GM21717 (cell line): ENCODE data around the gene KLK14.

Experiments
- ATAC-seq: cut with Tn5 transposase; IDR thresholded peaks from one replicate; pipeline ENCODE4 v1.9.1; 2021; ENCODE audit warnings: mild to moderate bottlenecking, moderate library complexity; ENCODE audit not compliant: unreplicated experiment

The KLK14 gene

DNA sequence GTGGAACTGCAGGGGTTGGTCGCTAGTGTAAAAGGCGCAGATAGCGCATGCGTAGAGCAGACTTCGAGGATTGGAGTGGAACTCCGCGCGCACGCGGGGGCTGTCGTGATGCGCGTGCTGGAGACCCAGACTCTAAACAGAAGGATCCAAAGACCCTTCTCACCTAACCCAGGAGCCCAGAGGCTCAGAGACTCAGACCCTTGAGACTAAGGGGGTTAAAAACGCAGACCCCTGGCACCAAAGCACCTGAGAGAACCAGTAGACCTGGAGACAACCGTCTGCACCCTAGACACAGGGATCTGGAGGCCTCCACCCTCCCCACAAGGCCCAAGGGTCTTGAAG, 26.1 kb upstream of the KLK14 start:
- ATAC-seq: peak; percentile 26

DNA sequence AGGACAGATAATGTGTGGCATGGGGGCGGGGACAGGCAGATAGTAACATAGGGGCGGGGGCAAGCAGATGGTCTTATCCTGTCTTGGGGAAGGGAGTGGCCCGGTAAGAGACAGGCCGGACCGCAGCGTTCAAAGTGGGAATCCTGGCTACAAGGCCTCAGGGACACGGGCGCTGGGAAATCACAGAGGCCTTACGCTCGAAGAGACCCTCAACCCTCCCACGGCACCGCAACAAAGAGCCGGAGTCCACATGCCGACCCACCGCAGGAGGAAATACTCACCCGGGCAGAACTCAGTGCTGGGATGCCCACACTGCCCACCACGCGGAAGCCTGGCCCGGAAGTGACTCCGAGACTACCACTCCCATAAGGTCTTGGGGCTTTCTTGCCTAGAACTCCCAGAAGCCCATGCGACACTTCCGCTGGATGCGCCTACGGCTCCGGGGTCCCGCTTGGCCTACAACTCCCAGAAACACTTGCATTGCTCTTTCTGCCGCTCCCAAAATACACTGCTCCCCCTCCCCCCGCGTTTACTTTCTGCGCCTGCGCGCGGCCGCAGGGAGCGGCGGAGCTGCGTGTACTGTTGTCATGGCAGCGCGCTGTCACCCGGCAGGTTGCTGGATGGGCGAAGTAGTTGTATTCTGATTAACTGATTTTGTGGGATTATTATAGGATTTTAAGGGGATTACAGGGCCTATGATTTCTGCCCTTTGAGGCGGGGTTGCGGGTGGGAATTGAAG, 25.5 kb upstream of the KLK14 start, which contains the start of gene CTU1:
Gene CTU1 (minus strand): TSS at position 344 of the 739 bp plus-strand sequence. CDS start 3,840 bp downstream, outside the sequence.
- peak; percentile 86 for ATAC-seq

- ATAC-seq: no peak
Observed at GRCh38 chr19:51107406-51108065, 24.8 kb upstream of the KLK14 start.

GRCh38 chr19:51103926-51104341, 21.2 kb upstream of the KLK14 start:
- ATAC-seq: no peak

DNA sequence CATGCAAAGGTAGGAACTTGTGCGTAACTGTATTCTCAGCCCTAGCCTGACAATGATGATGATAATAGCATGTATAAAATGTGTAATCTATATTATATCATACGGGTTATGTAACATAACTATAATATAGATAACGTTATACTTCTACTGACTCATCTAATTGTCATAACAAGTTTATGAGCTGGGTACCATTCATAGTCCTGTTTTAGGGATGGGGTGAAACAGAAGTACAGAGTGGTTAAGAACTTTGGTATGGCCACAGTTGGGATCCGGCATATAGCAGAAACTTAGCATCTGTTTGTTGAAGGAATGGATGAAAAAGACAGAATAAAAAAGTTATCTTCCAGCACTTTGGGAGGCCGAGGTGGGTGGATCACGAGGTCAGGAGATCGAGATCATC, 20.3 kb upstream of the KLK14 start:
- no peak for ATAC-seq

- no peak for ATAC-seq
Observed at GRCh38 chr19:51101171-51101865, 18.6 kb upstream of the KLK14 start.

- no peak for ATAC-seq
Observed at GRCh38 chr19:51100601-51101000, 17.9 kb upstream of the KLK14 start.

- ATAC-seq: no peak
Observed at GRCh38 chr19:51099047-51099382, 16.3 kb upstream of the KLK14 start.

GRCh38 chr19:51098365-51099046, 15.8 kb upstream of the KLK14 start:
- no peak for ATAC-seq

DNA sequence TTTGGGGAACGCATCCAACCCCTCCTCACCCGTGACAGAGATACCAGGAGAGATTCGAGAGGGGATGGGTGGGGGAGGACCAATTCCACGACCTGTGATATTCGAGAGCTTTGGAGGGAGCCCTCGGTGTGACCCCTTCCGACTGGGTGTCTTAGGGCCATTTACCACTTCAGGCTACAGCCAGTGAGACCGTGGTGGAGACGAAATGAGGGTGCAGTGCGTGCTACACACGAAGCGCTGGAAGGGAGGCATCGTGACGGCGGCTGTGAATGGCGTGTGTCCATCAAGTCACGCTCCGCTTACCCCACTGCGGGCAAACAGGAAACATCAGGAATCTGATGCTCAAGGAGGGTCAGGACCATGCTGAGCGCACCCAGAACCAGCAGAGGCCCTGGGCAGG, 15.1 kb upstream of the KLK14 start:
- ATAC-seq: no peak

DNA sequence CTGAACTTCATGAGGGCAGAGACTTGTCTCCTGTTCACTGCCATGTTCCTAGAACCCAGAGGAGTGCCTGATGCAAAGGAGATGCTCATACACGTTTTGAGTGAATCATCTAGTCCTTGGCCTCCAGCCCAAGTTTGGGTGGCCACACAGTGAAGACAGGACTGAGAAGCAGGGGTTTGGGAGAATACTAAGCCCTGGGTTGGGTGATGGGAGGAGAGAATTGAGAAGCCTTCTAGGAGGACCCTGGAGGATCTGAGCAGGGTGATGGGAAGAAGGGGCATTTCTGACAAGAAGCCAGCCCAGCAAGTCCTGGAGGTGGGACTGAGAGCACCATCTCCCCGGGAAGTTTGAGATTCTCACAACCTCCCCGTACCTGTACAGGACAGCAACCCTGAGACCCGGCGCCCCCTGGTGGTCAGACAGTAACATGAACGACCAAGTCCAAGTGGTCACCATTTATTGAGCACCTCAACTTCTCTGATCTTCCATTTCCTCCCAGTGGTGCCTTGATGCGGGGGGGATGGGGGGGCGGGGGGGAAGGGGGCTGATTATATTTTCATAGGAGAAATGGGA, 14.6 kb upstream of the KLK14 start:
- no peak for ATAC-seq

DNA sequence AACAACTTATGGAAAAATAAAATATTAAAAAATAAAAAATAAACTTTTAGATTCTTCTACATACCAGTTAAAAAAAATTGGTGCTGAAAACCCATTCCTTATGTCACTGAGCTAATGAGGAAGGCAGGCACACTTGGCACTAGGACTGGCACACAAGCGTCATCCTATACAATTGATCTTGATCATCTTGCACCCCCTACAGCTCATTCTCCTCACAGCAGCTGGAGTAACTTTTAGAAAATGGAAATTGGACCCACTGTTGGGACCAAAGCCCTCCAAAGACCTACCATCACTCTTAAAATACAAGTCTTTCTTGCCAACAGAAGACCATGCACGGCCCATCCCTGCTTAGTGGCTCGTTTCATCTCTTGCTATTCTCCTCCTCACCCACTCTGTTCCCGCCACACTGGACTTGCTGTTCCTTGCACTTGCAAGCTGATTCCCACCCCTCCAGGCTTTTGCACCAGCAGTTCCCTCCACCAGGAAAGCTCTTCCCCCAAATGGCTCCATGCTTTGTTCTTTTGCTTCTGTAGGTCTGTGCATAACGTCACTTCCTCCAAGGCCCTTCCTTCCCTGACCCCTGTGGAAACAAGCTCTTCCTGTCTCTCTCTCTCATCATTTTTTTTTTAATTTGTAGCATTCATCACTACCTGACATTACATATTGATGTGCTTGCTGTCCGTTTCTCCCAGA, 13.9 kb upstream of the KLK14 start:
- ATAC-seq: no peak

GRCh38 chr19:51094696-51095279, 12.1 kb upstream of the KLK14 start:
- no peak for ATAC-seq

DNA sequence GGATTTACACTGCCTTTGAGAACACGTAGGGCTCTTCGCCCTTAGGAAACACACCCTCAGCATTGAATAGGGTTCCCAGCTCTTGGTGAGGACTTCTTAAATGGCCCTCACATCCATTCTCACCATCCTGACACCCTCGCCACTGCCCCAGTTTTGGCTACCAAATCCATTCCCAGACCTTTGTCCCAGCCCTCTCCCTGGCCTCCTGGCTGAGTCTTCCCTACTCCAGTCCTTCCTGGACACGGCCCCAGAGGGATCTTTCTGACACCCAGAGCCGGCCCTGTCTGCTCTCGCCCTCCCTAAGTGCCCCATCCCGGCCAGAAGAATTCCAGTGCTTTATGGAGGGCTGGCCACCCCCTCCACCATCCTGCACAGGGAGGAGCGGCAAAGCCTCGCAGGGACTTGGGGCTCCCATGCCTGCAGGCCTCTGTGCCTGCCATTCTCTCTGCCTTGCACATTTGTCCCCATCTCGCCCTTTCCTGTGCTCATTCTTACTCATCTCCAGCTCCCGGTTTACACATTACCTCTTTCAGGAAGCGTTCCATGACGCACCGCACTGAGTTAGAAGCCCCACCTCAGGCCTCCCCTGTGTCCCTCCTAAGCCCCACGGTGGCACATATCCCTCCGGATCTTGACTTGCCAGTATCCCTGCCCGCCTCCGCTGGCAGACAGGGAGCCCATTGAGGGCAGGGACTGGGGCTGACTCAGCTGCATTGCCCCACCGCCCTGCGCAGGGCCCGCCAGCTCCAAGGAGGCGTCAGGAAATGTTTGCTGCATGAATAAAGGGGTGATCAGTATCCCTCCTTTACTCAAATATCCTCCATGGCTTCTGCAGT, 11.0 kb upstream of the KLK14 start:
- no peak for ATAC-seq

DNA sequence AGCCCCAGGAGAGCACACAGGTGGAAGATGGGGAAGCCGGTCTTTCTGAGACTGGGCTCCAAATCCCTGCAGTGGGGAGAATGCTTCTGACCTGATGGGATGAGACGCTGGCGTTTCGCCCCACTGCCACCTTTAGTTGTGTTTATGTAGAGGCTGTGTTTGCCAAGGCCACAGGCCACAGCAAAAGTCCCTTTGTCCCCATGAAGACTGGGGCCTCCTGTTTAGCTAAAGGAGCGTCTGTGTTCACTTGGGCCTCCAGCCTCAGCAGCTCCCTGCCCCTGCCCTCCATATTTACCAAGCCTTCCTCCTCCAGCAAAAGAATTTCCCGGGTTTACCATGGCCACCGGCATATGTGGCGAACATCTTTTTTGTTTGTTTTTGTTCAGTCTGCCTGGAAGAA, 10.4 kb upstream of the KLK14 start:
- ATAC-seq: no peak

DNA sequence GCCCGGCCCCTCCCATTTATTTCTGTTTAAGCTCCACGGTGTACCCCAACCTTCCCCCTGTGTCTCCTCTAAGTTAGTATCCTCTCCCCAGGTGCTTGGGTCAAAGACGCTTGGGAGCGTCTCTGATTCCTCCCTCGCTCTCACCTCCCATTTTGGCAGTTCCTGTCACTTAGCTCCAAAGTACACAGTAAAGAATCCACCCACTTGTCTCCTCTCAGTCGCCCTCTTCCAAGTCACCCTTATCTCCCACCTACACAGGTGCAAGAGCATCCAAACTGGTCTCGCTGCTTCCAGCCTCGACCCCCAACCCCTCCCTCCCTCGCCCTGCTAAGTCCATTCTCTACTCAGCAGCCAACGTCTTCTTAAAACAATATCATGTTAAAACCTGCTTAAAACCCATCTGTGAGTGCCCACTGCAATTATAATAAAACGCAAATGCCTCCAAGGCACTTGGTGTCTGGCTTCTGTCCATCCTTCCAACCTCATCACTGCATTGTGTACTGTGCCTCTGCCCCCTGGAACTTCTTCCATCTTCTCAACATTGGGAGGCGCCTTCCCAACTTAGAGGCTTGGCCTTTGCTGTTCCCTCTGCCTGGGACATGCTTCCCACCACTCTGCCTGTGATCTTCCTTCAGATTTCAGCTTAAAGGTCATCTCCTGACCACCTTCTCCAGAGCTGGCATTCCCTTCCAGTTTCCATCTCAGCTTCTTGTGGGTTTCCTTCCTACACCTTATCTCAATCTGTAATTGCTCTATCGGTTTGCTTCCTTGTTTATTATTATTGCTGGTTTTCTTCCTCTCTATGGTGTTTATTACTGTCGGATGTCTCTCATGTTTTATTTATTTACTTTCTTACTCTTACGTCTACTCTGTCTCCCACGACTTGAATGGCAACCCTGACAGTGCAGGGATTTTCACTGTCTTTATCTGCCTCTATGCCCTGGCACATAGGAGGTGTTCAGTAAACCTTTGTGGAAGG, 9.5 kb upstream of the KLK14 start:
- no peak for ATAC-seq

DNA sequence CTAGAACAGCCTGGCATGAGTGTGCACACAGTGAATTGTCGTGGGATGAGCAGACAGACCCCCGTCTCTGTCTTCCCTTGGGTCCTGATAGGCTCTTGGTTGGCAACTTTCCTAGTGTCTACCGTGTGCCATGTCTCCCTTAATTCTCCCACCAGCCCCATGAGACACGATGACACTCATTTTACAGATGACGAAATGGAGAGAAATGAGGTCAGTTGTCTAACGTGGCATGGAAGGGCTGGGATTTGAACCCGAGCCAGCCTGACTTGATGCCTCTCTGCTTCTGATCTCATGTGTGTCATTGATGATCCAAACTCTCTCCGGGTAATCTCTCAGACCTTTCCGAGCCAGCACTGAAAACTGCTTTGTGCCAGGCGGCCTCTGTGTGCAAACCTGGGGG, 8.4 kb upstream of the KLK14 start:
- no peak for ATAC-seq

GRCh38 chr19:51090471-51090870, 7.8 kb upstream of the KLK14 start:
- no peak for ATAC-seq
